ENCODE measurements around the gene PPP1R15A.

DNA sequence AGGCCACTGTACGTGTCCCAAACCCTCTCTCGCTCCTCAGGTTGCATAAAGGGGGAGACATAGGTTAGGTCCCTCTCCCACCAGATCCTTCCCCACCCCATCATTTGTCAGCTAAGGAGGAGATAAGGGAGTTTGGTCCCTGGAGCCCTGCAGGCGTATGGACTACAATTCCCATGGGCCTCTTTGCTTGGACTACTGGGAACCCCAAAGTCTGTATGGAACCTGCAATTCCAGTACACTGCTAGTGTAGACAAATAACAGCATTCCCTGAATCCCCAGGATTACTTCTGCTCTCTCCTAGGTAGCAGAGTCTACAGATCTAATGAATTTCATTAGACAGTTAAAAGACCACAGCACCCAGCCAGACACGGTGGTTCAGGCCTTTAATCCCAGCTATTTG lies 19.9 kb upstream of the PPP1R15A start:
- TF ChIP-seq, protein P1, sequence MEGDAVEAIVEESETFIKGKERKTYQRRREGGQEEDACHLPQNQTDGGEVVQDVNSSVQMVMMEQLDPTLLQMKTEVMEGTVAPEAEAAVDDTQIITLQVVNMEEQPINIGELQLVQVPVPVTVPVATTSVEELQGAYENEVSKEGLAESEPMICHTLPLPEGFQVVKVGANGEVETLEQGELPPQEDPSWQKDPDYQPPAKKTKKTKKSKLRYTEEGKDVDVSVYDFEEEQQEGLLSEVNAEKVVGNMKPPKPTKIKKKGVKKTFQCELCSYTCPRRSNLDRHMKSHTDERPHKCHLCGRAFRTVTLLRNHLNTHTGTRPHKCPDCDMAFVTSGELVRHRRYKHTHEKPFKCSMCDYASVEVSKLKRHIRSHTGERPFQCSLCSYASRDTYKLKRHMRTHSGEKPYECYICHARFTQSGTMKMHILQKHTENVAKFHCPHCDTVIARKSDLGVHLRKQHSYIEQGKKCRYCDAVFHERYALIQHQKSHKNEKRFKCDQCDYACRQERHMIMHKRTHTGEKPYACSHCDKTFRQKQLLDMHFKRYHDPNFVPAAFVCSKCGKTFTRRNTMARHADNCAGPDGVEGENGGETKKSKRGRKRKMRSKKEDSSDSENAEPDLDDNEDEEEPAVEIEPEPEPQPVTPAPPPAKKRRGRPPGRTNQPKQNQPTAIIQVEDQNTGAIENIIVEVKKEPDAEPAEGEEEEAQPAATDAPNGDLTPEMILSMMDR (IDR thresholded peaks at IDR 0.05), result no peak
- TF ChIP-seq POLR2A (IDR thresholded peaks at IDR 0.05), result no peak

Measured in gastroesophageal sphincter (tissue), 3 donors.